K562 (cell line): ENCODE measurements around the gene RPL28. TPM values are rescaled to one million over a fixed set of nuclear protein-coding genes. Genes with fewer than 3 reads are reported as not detected.

ENCODE experiments used
- AFF1 ChIP-seq, 2 experiments: fragments of 450-650 bp; IDR thresholded peaks; 2 replicates each; pipeline ENCODE4 v1.6.1; 2018; ENCODE audit warnings: mild to moderate bottlenecking in 2 of 2, low read depth in 1 of 2; ENCODE audit not compliant: partially characterized antibody in 2 of 2
- CC2D1A ChIP-seq: fragments of 450-650 bp; IDR thresholded peaks from 2 replicates; pipeline ENCODE4 v1.6.1; 2017; ENCODE audit warnings: mild to moderate bottlenecking
- CCNT2 ChIP-seq: IDR thresholded peaks from 2 replicates; pipeline ENCODE4 v1.6.1; 2011; ENCODE audit warnings: borderline replicate concordance, low read depth, mild to moderate bottlenecking, moderate library complexity, mixed read lengths, low read length; ENCODE audit not compliant: insufficient read length; ENCODE audit errors: extremely low read depth
- E2F6 ChIP-seq, 2 experiments: IDR thresholded peaks; 2 replicates each; pipeline ENCODE4 v1.6.1; 2011; ENCODE audit warnings: borderline replicate concordance in 1 of 2, control low read depth in 1 of 2, low read depth in 1 of 2, low read length in 1 of 2, mild to moderate bottlenecking in 1 of 2, mixed read lengths in 1 of 2, moderate library complexity in 1 of 2; ENCODE audit not compliant: insufficient read depth in 1 of 2, insufficient read length in 1 of 2, poor library complexity in 1 of 2, severe bottlenecking in 1 of 2; ENCODE audit errors: extremely low read depth in 1 of 2
- GABPB2 ChIP-seq: fragments of 250-450 bp; sonication (Bioruptor Pico); conservative IDR thresholded peaks from 2 replicates; pipeline ENCODE4 v1.5.1; 2021; ENCODE audit warnings: mild to moderate bottlenecking
- HNRNPUL1 ChIP-seq: fragments of 200-400 bp; formaldehyde crosslinking; IDR thresholded peaks from 2 replicates; pipeline ENCODE4 v1.6.1; 2017; ENCODE audit warnings: low read length
- KDM2B ChIP-seq: fragments of 250-450 bp; sonication (Bioruptor Pico); IDR thresholded peaks from 2 replicates; pipeline ENCODE4 v1.8.0; 2021; ENCODE audit warnings: mild to moderate bottlenecking, moderate library complexity
- KLF10 ChIP-seq: fragments of 250-450 bp; sonication (Bioruptor Pico); IDR thresholded peaks from 2 replicates; pipeline ENCODE4 v1.6.1; 2021; ENCODE audit warnings: matching md5 sums
- MAFF ChIP-seq: IDR thresholded peaks from 2 replicates; pipeline ENCODE4 v1.6.1; 2012; ENCODE audit warnings: low read length, improper control_type of control experiment
- NCOA4 ChIP-seq: fragments of 450-650 bp; IDR thresholded peaks from 2 replicates; pipeline ENCODE4 v1.6.1; 2018; ENCODE audit warnings: mild to moderate bottlenecking; ENCODE audit not compliant: partially characterized antibody
- PCBP1 ChIP-seq: fragments of 200-400 bp; formaldehyde crosslinking; IDR thresholded peaks from 2 replicates; pipeline ENCODE4 v1.6.1; 2018; ENCODE audit warnings: mild to moderate bottlenecking, low read depth, low read length; ENCODE audit not compliant: poor library complexity, severe bottlenecking
- PTRF ChIP-seq: fragments of 450-650 bp; IDR thresholded peaks from 2 replicates; pipeline ENCODE4 v1.6.1; 2016; ENCODE audit warnings: mild to moderate bottlenecking, missing genetic modification characterization, missing compliant biosample characterization
- TCF7 ChIP-seq: sonication (generic); IDR thresholded peaks from 2 replicates; pipeline ENCODE4 v1.6.1; 2016; ENCODE audit warnings: antibody characterized with exemption, borderline replicate concordance
- XRCC3 ChIP-seq: fragments of 450-650 bp; IDR thresholded peaks from 2 replicates; pipeline ENCODE4 v1.6.1; 2017; ENCODE audit warnings: mild to moderate bottlenecking, moderate library complexity
- ZNF449 ChIP-seq: fragments of 250-450 bp; sonication (Bioruptor Pico); IDR thresholded peaks from 2 replicates; pipeline ENCODE4 v1.8.0; 2022; ENCODE audit warnings: moderate library complexity, mild to moderate bottlenecking, inconsistent platforms
- ZNF511 ChIP-seq: sonication (generic); formaldehyde crosslinking; IDR thresholded peaks from 2 replicates; pipeline ENCODE4 v1.8.0; 2022; ENCODE audit warnings: mild to moderate bottlenecking, missing genetic modification reagents
- polyA plus RNA-seq, 8 experiments: library from polyadenylated mRNA; depleted of rRNA in 4 of 8; stranded (reverse) in 5 of 8; unstranded in 3 of 8; fragments of >200 nt; fragmentation: Nextera tagmentation in 2 of 8; fragmentation: Illumina TruSeq in 1 of 8; extraction: Ambion mirVana in 2 of 8; extraction: Trizol in 1 of 8; gene quantifications; 2 replicates each; pipeline versions ENCODE4 v1.2.1 to v1.2.3, GENCODE V29; 2011 to 2014; ENCODE audit warnings: inconsistent platforms in 1 of 8, missing spikeins in 1 of 8
- total RNA-seq, 7 experiments: library from RNA; depleted of rRNA in 6 of 7; stranded (reverse); fragments of >200 nt in 6 of 7; fragmentation: Illumina TruSeq in 2 of 7; extraction: Trizol in 2 of 7; gene quantifications; 2 replicates each; pipeline versions ENCODE4 v1.2.1 to v1.2.3, GENCODE V29; 2011 to 2021; ENCODE audit warnings: low replicate concordance in 1 of 7
- TF ChIP-seq, protein P1 (sequence below): sonication (generic); formaldehyde crosslinking; IDR thresholded peaks from 2 replicates; pipeline ENCODE4 v1.9.0; 2022; ENCODE audit warnings: mild to moderate bottlenecking, missing genetic modification reagents
- TF ChIP-seq, protein P2 (sequence below): fragments of 250-450 bp; sonication (Bioruptor Pico); IDR thresholded peaks from 2 replicates; pipeline ENCODE4 v1.9.0; 2021; ENCODE audit warnings: mild to moderate bottlenecking

The RPL28 gene
- total and polyA plus RNA-seq, 9 of the 15 experiments (the other 6 are each of a cell fraction or from before 2014, with no cell fraction given) = 124 to 3,106 (median 622) TPM

- TF ChIP-seq ZNF449 (CRISPR knock-in tag) = no peak
- no peak for TF ChIP-seq KLF10 (CRISPR knock-in tag)
- no peak for TF ChIP-seq ZNF511
- no peak for TF ChIP-seq AFF1 (IDR thresholded peaks at IDR 0.05; ENCODE audit: low read depth in 1 of 2, partially characterized antibody in 2 of 2)
- no peak for TF ChIP-seq GABPB2 (CRISPR knock-in tag)
- TF ChIP-seq NCOA4 = no peak
- TF ChIP-seq HNRNPUL1 = no peak
- TF ChIP-seq TCF7 = no peak
- TF ChIP-seq CCNT2 = no peak
- TF ChIP-seq XRCC3 = no peak
- TF ChIP-seq CC2D1A = no peak
- TF ChIP-seq E2F6 (IDR thresholded peaks at IDR 0.05; ENCODE audit: borderline replicate concordance in 1 of 2, extremely low read depth in 1 of 2, insufficient read depth in 1 of 2, insufficient read length in 1 of 2, low read depth in 1 of 2, low read length in 1 of 2, poor library complexity in 1 of 2, severe bottlenecking in 1 of 2) = peak in 1 of 2 experiments; percentile 58
- TF ChIP-seq PTRF (tag) = no peak
- TF ChIP-seq MAFF = no peak
- TF ChIP-seq, protein P1, sequence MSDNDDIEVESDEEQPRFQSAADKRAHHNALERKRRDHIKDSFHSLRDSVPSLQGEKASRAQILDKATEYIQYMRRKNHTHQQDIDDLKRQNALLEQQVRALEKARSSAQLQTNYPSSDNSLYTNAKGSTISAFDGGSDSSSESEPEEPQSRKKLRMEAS (CRISPR knock-in tag) = peak; percentile 9; the same call in 1 of the 2 replicates
- TF ChIP-seq, protein P2, sequence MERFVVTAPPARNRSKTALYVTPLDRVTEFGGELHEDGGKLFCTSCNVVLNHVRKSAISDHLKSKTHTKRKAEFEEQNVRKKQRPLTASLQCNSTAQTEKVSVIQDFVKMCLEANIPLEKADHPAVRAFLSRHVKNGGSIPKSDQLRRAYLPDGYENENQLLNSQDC (CRISPR knock-in tag) = no peak
- TF ChIP-seq KDM2B (CRISPR knock-in tag) = no peak
- TF ChIP-seq PCBP1 = peak; percentile 66
Observed at GRCh38 chr19:55341595-55342531, 43.9 kb upstream of the RPL28 start (continued).
